GM12865 (cell line): ENCODE data around the gene FIGNL2.

ENCODE experiments used
- DNase-seq: peaks from one replicate; pipeline ENCODE4 v3.0.0; 2010; ENCODE audit warnings: low read depth
- H3K4me3 ChIP-seq: 2 replicates; pipeline ENCODE4 v1.5.1; 2011; ENCODE audit warnings: mild to moderate bottlenecking, low read depth, low read length, control low read depth
- TF ChIP-seq, protein P1 (sequence below): IDR thresholded peaks from 2 replicates; pipeline ENCODE4 v1.5.1; 2011; ENCODE audit warnings: low read length, control low read depth, low read depth, inconsistent platforms; ENCODE audit not compliant: insufficient read depth; ENCODE audit errors: missing control alignments

Gene FIGNL2

DNA sequence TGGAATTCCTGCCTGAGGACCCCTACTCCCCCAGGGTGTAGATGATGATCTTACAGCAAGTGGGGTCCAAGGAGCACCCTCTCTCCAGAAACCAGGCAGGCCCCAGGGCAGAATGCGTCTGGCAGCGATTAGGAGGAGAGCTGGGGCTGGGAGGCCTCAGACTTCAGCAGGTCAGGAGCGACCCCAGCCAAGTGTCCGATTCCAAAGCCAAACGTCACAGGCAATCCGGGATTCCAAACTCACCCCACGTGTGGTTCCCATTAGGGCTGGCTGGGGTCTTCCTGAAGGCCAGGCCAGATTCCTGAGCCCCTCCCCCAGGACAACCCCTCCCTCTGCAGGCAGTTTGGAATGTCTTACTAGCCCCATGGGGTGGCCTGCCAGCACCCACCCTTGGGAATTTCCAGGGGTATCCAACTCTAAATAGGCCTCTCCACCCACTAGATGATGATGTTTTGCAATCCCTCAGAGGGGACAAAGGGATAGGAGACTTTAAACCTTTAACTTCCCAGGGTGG, 17.3 kb upstream of the FIGNL2 start:
- no peak overlapping the region for H3K4me3 ChIP-seq
- TF ChIP-seq, protein P1, sequence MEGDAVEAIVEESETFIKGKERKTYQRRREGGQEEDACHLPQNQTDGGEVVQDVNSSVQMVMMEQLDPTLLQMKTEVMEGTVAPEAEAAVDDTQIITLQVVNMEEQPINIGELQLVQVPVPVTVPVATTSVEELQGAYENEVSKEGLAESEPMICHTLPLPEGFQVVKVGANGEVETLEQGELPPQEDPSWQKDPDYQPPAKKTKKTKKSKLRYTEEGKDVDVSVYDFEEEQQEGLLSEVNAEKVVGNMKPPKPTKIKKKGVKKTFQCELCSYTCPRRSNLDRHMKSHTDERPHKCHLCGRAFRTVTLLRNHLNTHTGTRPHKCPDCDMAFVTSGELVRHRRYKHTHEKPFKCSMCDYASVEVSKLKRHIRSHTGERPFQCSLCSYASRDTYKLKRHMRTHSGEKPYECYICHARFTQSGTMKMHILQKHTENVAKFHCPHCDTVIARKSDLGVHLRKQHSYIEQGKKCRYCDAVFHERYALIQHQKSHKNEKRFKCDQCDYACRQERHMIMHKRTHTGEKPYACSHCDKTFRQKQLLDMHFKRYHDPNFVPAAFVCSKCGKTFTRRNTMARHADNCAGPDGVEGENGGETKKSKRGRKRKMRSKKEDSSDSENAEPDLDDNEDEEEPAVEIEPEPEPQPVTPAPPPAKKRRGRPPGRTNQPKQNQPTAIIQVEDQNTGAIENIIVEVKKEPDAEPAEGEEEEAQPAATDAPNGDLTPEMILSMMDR, result no peak
- no peak for DNase-seq

DNA sequence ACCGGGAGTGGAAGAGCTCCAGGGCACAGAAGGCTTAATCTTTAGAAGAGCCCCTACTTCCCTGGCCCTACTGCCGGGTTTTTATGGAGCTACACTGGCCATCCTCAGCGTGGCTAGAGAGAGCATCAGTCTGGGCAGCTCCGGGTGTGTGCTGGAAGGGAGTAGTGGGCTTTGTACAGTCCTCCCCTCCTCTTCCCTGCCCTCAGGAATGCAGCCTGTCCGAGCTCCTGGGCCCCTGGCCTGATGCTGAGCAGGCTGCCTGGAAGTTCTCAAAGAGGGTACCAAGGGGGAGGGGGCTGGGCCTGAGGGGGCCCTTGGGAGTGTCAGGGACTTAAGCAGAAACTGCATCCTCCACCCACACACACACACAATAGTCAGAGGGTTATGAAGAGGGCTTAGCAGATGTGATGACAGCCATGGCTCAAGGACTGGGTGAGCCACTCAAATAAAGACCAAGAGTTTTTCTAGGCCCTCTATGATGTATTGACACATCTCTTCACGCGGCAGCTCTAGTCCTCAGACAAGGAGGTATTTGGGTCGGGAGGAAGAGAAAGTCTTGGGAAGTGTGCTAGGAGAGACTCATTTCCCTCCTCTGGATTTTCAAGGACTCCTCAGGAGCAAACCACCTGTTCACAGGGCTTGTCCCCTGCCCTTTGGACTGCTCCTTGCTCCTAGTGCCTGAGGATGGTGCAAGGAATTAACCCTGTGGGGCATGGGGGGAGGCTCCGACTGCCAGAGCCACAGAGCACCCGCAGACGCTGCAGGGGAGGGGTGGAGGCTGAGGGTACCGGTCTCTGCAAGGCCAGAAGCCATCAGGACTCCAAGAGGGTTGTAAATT, 16.5 kb upstream of the FIGNL2 start:
- H3K4me3 ChIP-seq, result no peak overlapping the region
- TF ChIP-seq, protein P1, result no peak
- no peak for DNase-seq

DNA sequence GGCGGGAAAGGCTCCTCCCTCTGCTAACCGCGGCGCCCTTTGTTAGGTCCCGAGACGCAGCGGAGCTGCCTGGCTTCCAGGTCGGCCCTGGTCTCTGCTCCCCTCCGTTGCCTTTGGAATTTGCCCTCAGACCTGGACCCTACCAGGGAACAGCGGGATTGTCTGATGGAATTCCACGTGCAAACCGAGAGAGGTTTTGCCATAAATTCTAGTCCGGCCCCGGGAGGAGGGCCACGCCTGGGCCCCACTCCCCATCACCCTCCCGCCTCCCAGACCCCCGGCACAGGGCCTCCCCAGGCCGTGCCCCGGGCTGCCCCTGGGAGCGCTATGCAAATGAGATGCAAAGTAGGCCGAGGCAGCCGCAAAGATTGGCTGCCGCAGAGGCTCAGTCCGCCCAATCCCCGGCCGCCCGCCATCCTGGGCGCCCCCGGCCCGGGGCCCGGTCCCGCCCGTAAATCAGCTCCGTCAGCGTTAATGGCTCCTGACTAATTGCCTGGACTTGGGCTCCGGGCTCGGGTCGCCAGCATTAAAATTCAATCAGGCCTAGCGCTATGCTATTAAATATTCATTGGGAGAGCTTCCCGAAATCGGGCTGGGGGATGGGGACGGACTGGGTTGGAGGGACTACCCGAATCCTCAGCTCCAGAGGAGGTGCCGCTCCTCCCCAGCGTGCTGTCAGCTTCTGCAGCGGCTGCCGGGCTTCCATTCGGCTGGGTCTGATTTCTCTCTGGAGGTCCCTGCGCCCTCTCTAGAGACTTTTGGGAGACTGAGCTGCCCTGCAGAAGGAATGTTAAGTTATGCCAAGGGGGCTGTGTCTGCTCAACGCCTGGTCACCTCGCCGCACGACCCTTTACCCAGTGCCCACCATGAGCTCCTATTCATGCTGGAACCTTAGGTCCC, 15.7 kb upstream of the FIGNL2 start:
- DNase-seq, result no peak
- H3K4me3 ChIP-seq, result no peak overlapping the region
- TF ChIP-seq, protein P1, result no peak

DNA sequence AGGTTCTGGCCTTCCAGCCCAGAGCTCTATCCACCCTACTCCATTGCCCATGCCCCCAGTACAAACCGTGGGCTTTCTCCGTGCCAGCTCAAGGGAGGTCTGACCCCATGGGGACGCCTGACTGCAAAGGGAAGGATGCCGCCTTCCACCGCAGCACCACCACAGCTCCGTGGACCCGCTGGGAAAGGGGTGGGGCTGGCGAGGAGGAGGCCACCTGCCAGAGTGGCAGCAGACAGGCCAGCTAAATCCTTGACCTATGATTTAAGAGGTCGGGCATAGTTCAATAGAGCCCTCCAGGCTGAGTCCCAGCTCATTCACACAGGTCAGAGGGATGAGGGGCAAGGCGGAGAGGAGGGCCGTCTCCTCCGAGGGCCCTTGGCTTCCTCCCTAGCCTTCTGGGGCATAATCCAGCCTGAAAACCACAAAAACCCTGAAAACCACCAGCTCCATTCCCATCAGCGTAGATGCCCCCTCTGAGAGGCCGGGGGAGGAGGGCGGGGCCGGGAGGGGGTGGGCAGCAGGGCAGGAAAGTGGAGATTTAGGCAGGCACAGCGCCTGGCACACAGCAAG, 14.9 kb upstream of the FIGNL2 start:
- TF ChIP-seq, protein P1, result no peak
- H3K4me3 ChIP-seq, result no peak overlapping the region
- no peak for DNase-seq

DNA sequence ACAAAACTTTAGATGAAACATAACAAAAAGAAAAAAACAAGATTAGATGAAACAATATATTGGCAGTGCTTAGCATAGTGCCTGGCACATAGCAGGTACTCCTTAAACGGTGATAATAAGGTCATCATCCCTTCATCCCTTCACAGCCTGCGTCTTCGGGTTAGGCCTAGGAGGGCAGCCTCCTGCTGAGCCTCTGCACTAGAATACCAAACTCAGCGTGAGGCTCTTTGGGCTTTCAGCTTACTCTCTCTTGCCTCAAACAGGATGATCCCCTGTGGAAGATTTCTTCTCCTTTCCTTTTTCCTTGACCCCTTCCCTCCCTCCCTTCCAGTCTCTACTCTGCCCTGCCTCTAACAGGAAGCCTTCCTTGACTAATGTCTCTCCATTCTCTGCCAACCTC, 14.4 kb upstream of the FIGNL2 start:
- H3K4me3 ChIP-seq, result no peak overlapping the region
- TF ChIP-seq, protein P1, result no peak
- DNase-seq, result no peak

DNA sequence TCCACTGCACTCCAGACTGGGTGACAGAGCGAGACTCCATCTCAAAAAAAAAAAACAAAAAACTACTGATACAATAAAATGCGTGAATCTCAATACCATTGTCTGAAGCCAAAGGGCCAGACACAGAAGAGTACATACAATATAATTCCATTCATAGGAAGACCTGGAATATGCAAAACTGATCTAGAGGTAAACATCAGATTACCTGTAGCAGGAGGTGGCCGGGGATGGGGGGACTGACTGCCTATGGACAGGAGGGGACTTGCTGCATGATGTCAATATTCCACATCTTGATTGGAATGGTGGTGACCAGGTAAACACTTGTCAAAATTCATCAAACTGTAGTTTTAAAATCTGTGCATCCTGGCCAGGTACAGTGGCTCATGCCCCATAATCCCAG, 12.5 kb upstream of the FIGNL2 start:
- no peak for DNase-seq
- TF ChIP-seq, protein P1, result no peak
- H3K4me3 ChIP-seq, result no peak overlapping the region
